Activated CD4-positive, CD25-positive, alpha-beta regulatory T cell treated with anti-CD3 and anti-CD28 coated beads, Interleukin-2, amount 50 U/mL, for 24 hours (primary cell): ENCODE data around the gene BARX2.
"Not testable (repeated sequence)": the region's sequence is repeated elsewhere in the genome, so short reads cannot be mapped to it uniquely, and the experiment has no call there.

Experiments used
- ATAC-seq, 2 donors: fragments of 150-1000 bp; cut with Tn5 transposase; one replicate each; pipeline ENCODE4 v1.10.0; 2021; ENCODE audit warnings: mild to moderate bottlenecking in 1 of 2, moderate library complexity in 1 of 2

The BARX2 gene

GRCh38 chr11:129375751-129376657 lies at the start of gene BARX2:
Gene BARX2, plus strand, starts transcription at chr11:129375848. Its CDS starts 188 bp downstream, at chr11:129376036.
- ATAC-seq: peak in 1 of 2 donors; percentile 21

- ATAC-seq: no peak
Observed at GRCh38 chr11:129326921-129327320, 48.7 kb upstream of the BARX2 start.

- ATAC-seq: not testable (repeated sequence)
Observed at GRCh38 chr11:129327708-129328107, 47.9 kb upstream of the BARX2 start.

GRCh38 chr11:129328756-129329155 lies 46.9 kb upstream of the BARX2 start:
- ATAC-seq: no peak

GRCh38 chr11:129331217-129331616 lies 44.4 kb upstream of the BARX2 start:
- no peak for ATAC-seq

- ATAC-seq: peak in 1 of 2 donors; percentile 66
Observed at GRCh38 chr11:129331871-129332274, 43.8 kb upstream of the BARX2 start.

GRCh38 chr11:129333873-129334272 lies 41.8 kb upstream of the BARX2 start:
- ATAC-seq: no peak

- not testable (repeated sequence) for ATAC-seq
Observed at GRCh38 chr11:129344301-129344940, 31.2 kb upstream of the BARX2 start.

GRCh38 chr11:129346916-129347315 lies 28.7 kb upstream of the BARX2 start:
- no peak for ATAC-seq

GRCh38 chr11:129348813-129349212 lies 26.8 kb upstream of the BARX2 start:
- ATAC-seq: no peak

GRCh38 chr11:129352676-129353075 lies 23.0 kb upstream of the BARX2 start:
- ATAC-seq: no peak

GRCh38 chr11:129354691-129355090 lies 21.0 kb upstream of the BARX2 start:
- no peak for ATAC-seq

- ATAC-seq: no peak
Observed at GRCh38 chr11:129359748-129360147, 15.9 kb upstream of the BARX2 start.

- peak; percentile 96 to 97 for ATAC-seq
Observed at GRCh38 chr11:129364143-129364654, 11.4 kb upstream of the BARX2 start.

GRCh38 chr11:129365816-129366215 lies 9.8 kb upstream of the BARX2 start:
- no peak for ATAC-seq

GRCh38 chr11:129366737-129367597 lies 8.7 kb upstream of the BARX2 start:
- no peak for ATAC-seq

GRCh38 chr11:129368889-129369672 lies 6.6 kb upstream of the BARX2 start:
- no peak for ATAC-seq

GRCh38 chr11:129370715-129371114 lies 4.9 kb upstream of the BARX2 start:
- no peak for ATAC-seq

GRCh38 chr11:129372609-129373488 lies 2.8 kb upstream of the BARX2 start:
- no peak for ATAC-seq

GRCh38 chr11:129373489-129373953 lies 2.1 kb upstream of the BARX2 start:
- no peak for ATAC-seq
